HG02610 (cell line): ENCODE results near the gene NEK4.
"Not testable (repeated sequence)": the region's sequence is repeated elsewhere in the genome, so short reads cannot be mapped to it uniquely, and the experiment has no call there.

Experiments used
- ATAC-seq: cut with Tn5 transposase; IDR thresholded peaks from one replicate; pipeline ENCODE4 v1.9.1; 2021; ENCODE audit warnings: mild to moderate bottlenecking, moderate library complexity; ENCODE audit not compliant: unreplicated experiment

The NEK4 gene

DNA sequence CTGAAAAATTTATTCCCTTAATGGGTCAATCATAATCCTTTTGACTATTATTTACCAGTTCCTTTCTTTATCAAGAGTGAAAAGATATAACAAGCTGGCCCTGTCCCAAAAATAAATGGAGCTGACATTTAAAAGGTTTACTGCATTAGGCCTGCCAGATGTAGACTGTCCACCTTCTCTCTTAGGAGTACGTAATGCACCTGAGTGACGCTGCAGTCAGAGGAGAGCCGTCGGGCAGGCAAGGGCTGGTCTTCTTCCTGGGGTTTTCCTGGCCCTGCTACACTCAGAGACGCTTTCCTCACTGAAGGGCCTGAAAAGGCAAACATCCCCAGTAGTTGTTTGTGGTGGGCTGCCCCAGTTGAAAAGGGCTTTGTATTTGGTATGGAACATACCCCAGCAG, 27.6 kb downstream of the NEK4 start:
- ATAC-seq = no peak

GRCh38 chr3:52742418-52743041, 28.2 kb downstream of the NEK4 start:
- no peak for ATAC-seq

DNA sequence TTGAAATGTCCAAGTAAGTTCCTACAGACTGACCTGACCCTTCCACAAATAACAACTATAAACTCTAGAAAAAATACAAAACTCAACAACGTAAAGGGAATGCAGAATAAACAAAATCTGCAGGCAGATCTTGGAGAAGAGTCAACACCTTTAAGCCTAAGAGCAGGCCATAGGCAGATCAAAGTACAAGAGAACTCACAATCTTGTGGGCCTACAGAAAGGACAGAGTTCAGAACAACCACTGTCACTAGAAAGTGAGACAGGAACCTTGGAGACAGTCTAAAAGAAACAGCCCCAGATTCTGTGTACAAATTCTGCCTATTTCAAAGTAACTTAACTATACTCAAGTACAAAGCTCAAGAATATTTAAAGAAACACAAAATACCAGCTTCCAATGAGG, 31.0 kb downstream of the NEK4 start:
- no peak for ATAC-seq

DNA sequence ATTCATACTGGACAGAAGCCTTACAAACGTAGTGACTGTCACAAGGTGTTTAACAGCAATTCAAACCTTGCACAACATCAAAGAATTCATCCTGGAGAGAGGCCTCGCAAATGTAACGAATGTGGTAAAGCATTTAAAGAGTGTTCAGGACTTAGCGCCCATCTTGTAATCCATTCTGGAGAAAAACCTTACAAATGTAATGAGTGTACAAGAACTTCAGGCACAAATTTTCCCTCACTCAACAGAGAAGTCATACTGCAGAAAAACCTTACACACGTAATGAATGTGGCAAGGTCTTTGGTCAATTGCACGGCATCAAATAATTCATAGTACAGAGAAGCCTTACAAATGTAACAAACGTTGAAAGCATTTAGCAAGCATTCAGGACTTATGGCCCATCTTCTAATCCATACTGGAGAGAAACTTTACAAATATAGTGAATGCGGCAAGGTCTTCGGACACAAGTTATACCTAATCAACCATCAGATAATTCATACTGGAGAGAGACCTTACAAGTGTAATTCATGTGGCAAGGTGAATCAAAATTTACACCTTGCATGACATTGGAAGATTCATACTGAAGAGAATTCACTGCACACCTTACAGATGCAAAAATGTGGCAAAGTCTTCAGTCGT, 37.4 kb downstream of the NEK4 start:
- ATAC-seq = no peak

- ATAC-seq = no peak
Observed at GRCh38 chr3:52731590-52731989, 39.1 kb downstream of the NEK4 start.

- ATAC-seq = no peak
Observed at GRCh38 chr3:52730681-52731080, 40.1 kb downstream of the NEK4 start.

GRCh38 chr3:52728753-52729152, 42.0 kb downstream of the NEK4 start:
- not testable (repeated sequence) for ATAC-seq

DNA sequence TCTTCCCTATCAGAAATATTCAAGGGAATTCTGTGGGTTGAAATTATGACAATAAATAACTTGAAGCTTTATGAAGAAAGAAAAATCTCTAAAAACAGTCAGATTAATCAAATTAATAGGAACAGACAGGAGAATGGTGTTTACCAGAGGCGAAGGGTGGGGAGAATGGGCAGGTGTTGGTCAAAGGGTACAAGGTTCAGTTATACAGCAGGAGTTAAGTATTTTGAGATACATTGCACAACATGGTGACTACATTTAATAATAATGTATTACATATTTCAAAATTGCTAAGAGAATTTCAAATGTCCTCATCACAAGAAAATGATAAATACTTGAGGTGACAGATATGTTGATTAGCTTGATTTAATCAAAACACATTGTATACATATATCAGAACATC, 46.2 kb downstream of the NEK4 start:
- no peak for ATAC-seq

DNA sequence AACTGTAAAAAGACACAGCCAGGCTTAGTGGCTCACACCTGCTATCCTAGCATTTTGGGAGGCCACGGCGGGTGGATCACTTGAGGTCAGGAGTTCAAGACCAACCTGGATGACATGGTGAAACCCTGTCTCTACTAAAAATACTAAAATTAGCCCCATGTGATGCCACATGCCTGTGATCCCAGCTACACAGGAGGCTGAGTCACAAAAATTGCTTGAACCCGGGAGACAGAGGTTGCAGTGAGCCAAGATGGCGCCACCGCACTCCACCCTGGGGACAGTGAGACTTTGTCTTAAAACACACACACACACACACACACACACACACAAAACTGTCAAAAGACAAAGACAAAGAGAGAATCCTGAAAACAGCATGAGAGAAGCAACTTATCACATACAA, 46.8 kb downstream of the NEK4 start:
- ATAC-seq = no peak

DNA sequence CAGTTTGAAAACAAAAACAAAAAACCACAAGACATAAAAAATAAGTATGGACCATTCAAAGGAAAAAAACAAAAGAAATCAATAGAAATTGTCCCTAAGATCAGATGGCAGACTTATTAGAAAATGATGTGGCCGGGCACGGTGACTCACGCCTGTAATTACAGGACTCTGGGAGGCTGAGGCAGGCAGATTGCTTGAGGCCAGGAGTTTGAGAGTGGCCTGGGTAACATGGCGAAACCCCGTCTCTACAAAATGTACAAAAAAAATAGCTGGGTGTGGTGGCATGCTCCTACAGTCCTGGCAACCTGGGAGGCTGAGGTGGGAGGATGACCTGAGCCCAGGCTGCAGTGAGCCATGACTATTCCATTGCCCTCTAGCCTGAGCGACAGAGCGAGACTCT, 48.2 kb downstream of the NEK4 start:
- no peak for ATAC-seq

DNA sequence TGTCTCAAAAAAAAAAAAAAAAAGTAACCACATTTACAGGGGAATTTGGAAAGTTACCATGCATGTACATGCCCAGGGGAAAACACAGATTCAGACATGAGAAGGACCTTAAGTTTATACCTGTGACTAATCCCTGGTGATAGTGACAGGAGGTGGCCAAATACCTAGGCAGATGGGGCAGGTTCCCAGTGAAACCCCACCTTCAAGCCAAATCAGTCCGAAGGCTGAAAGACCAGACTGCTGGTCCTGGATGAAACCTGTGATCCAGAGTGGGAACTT, 49.1 kb downstream of the NEK4 start:
- ATAC-seq = peak; percentile 29

GRCh38 chr3:52721002-52721729, 49.6 kb downstream of the NEK4 start:
- ATAC-seq = peak; percentile 58

- ATAC-seq = no peak
Observed at GRCh38 chr3:52719618-52720017, 51.1 kb downstream of the NEK4 start.

DNA sequence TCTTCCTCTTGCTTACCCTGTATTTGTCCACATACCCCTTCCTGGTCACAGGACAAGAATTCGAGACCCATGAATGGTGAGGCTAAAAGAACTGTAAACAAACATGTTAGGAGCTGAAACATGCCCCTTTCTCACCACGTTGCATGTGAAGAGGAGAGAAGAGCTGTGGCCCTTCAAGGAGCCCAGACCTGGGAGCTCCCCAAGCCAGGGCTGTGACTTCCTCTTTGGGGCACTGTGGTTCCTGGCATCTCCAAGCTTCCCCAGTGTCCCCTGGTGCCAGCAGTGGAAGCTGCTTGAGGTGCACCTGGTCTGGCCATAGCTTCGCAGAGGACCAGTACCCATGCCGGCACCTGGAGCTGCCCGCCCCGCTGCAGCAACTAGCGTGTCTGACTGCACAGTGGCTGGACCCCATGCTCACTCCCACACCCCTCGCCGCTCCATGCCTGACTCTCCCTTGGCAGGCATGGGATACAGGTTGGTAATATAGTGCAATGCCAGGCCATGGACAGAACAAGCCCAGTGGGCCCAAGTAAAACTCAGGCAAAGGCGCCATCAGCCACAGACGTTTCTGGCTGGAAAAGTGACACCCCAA, 54.9 kb downstream of the NEK4 start:
- no peak for ATAC-seq

DNA sequence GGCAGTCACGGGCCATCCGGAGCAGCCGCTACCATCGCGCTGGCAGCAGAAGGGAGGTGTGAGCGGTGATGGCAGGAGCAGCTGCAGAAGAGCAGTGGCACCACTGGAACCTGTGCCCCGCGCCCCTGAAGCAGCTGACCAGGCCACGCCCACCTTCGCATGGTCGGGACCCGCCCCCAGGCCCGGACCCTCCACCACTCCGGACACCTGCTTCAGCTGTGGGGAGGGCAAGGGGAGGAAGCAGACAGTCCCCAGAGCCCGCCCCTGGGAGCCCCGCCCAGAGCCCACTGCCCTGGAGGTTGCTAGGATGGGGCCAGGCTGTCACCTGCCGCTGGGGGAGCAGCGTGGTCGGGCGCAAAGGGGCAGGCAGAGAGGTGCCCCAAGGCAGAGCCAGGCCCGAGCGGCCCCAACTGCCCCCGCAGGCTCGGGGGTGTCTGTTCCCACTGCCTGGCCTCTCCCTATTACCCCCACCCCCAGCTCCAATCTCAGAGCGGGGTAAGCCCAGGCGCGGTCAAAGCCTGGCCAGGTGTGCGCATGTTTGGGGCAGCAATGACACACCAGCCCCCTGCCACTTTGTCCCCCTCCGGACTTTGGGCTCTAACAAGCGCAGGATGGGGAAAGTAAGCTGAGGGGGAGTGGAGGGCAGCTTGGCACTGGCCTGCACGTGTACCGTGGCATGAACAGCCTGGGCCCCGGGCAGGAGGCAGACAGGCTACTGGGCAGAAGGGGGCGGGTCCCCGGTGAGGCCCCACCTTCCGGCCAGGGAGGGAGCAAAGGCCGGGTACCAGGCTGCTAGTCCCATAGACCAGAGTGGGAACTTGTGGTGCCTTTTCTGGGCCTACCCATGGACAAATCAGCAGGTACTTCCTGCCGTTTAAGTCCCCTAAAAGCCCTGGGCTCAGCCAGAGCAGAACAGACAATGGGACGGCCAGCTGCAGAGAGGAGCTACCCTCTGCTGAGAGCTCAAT, 56.1 kb downstream of the NEK4 start:
- ATAC-seq = no peak

DNA sequence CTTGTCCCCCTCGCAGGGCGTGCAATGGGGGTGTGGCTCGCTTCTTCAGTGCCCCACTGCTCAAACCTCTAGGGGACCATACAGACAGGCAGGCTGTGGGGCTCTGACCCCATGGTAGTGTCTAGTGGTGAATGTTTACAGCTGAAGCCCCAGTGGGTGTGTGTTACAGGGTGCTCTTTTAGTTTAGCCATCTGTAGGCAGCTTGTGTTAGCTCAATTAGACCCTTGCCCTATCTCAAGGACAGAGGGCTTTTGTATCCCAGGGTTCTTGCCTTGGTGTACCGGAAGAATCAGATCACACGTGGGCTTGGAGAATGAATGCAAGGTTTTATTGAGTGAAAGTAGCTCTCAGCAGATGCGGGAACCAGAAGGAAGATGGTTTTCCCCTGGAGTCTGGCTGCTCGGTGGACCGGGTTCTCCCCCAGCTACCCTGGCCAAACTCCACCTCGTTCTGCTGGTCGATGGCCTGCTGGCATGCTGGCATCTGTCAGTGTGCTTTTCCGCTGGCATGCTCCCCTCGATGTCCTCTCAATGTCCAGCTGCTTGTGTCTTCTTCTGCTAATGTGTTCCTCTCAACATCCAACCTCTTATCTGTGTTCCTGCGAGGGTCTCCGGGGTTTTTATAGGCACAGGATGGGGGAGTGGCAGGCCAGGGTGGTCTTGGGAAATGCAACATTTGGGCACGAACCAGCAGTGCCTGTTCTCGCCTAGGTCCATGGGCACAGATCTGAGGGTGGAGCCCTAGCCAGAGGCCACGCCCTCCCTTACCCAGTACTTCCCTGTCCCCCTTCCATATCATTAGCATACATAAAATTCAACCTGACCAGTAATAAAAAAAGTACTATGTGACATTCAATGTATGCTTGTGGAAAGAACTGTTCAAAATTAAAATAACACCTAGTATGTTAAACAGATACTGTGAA, 58.2 kb downstream of the NEK4 start:
- no peak for ATAC-seq

- ATAC-seq = no peak
Observed at GRCh38 chr3:52710512-52710911, 60.2 kb downstream of the NEK4 start.

DNA sequence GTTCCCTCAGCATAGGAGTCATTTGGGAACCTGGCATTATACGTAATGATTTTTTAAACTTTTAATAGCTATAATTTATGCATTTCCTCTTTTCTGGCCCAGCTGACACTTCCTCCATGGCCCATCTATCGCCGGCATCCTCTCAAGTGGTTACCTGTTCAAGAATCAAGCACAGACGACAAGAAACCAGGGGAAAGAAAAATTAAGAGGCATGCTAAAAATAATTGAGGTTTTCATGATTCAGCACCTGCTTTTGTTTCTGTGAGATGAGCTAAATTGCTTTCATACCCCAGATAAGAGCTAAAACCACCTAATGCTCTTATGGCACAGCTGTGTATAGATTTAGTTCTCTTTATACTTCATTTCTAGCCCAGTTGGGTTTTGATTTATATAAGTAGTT, 63.2 kb downstream of the NEK4 start:
- ATAC-seq = no peak

GRCh38 chr3:52705688-52706686, 64.8 kb downstream of the NEK4 start, which contains the start of the genes GLT8D1 and SPCS1:
GLT8D1 (minus strand) TSS chr3:52705791; CDS start chr3:52700460, 5,331 bp downstream.
SPCS1 (plus strand) TSS chr3:52706106; CDS start chr3:52706247, 141 bp downstream.
- ATAC-seq = peak; percentile 83
